Measurements from ENCODE around the gene CPPED1. TPM values are rescaled to one million over a fixed set of nuclear protein-coding genes. Genes with fewer than 3 reads are reported as not detected.

CPPED1 gene
- total RNA-seq, 1 donor from 2014 or later, result 17.8 TPM

GRCh38 chr16:12703935-12704334, 99.8 kb downstream of the CPPED1 start:
- Mint-ChIP-seq H3K4me3 (ENCODE audit: unreplicated experiment) (no peak overlapping the region), H3K27me3 (ENCODE audit: unreplicated experiment) (no peaks in the 10 kb centered on the region), H3K27ac (ENCODE audit: unreplicated experiment) (no peak overlapping the region), H3K4me1 (ENCODE audit: unreplicated experiment) (peaks cover 2% of the 10 kb centered on the region), H3K9me3 (ENCODE audit: unreplicated experiment) (no peaks in the 10 kb centered on the region), H3K36me3 (ENCODE audit: unreplicated experiment) (peaks cover 11% of the 10 kb centered on the region)
- no peak for DNase-seq (ENCODE audit: extremely low spot score, unreplicated experiment)
- TF ChIP-seq CTCF (IDR thresholded peaks at IDR 0.05), result no peak

GRCh38 chr16:12700161-12700560, 103.5 kb downstream of the CPPED1 start:
- no peak overlapping the region for H3K27ac Mint-ChIP-seq (ENCODE audit: unreplicated experiment)
- H3K4me3 Mint-ChIP-seq (ENCODE audit: unreplicated experiment), result no peak overlapping the region
- H3K27me3 Mint-ChIP-seq (ENCODE audit: unreplicated experiment), result no peaks in the 10 kb centered on the region
- peaks cover 2% of the 10 kb centered on the region for H3K4me1 Mint-ChIP-seq (ENCODE audit: unreplicated experiment)
- no peak for TF ChIP-seq CTCF (IDR thresholded peaks at IDR 0.05)
- no peak for DNase-seq (ENCODE audit: extremely low spot score, unreplicated experiment)
- peaks cover 15% of the 10 kb centered on the region for H3K36me3 Mint-ChIP-seq (ENCODE audit: unreplicated experiment)
- H3K9me3 Mint-ChIP-seq (ENCODE audit: unreplicated experiment), result no peaks in the 10 kb centered on the region

GRCh38 chr16:12699161-12699560, 104.5 kb downstream of the CPPED1 start:
- H3K4me1 Mint-ChIP-seq (ENCODE audit: unreplicated experiment), result peaks cover 2% of the 10 kb centered on the region
- H3K9me3 Mint-ChIP-seq (ENCODE audit: unreplicated experiment), result no peaks in the 10 kb centered on the region
- TF ChIP-seq CTCF (IDR thresholded peaks at IDR 0.05), result no peak
- H3K27me3 Mint-ChIP-seq (ENCODE audit: unreplicated experiment), result no peaks in the 10 kb centered on the region
- DNase-seq (ENCODE audit: extremely low spot score, unreplicated experiment), result no peak
- no peak overlapping the region for H3K27ac Mint-ChIP-seq (ENCODE audit: unreplicated experiment)
- peaks cover 11% of the 10 kb centered on the region for H3K36me3 Mint-ChIP-seq (ENCODE audit: unreplicated experiment)
- H3K4me3 Mint-ChIP-seq (ENCODE audit: unreplicated experiment), result no peak overlapping the region

GRCh38 chr16:12697437-12697836, 106.2 kb downstream of the CPPED1 start:
- TF ChIP-seq CTCF (IDR thresholded peaks at IDR 0.05), result no peak
- Mint-ChIP-seq H3K9me3 (ENCODE audit: unreplicated experiment) (no peaks in the 10 kb centered on the region), H3K4me1 (ENCODE audit: unreplicated experiment) (no peaks in the 10 kb centered on the region), H3K27ac (ENCODE audit: unreplicated experiment) (no peak overlapping the region), H3K36me3 (ENCODE audit: unreplicated experiment) (peaks cover 7% of the 10 kb centered on the region), H3K4me3 (ENCODE audit: unreplicated experiment) (no peak overlapping the region), H3K27me3 (ENCODE audit: unreplicated experiment) (no peaks in the 10 kb centered on the region)
- DNase-seq (ENCODE audit: extremely low spot score, unreplicated experiment), result no peak

DNA sequence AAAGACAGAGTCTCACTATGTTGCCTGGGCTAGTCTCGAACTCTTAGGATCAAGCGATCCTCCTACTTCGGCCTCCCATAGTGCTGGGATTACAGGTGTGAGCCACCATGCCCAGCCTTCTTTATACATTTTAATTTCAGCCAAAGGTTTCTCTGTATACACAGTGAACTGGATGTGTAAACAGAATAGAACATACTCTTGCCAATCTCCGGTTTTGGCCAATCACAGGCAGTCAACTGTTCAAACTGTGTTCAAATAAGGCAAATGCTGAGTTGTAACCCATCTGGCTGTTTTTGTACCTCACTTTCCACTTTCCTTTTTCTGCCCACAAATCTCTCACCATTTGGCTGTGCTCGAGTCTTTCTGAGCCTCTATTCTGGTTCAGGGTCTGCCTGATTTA, 108.2 kb downstream of the CPPED1 start:
- Mint-ChIP-seq H3K27me3 (ENCODE audit: unreplicated experiment) (no peaks in the 10 kb centered on the region), H3K4me3 (ENCODE audit: unreplicated experiment) (no peak overlapping the region), H3K4me1 (ENCODE audit: unreplicated experiment) (no peaks in the 10 kb centered on the region), H3K27ac (ENCODE audit: unreplicated experiment) (no peak overlapping the region), H3K9me3 (ENCODE audit: unreplicated experiment) (no peaks in the 10 kb centered on the region), H3K36me3 (ENCODE audit: unreplicated experiment) (peaks cover 4% of the 10 kb centered on the region)
- DNase-seq (ENCODE audit: extremely low spot score, unreplicated experiment), result no peak
- no peak for TF ChIP-seq CTCF (IDR thresholded peaks at IDR 0.05)

All from osteocyte (in vitro differentiated cells).